CD8-positive, alpha-beta memory T cell (primary cell): ENCODE data around the gene YY1. TPM values are rescaled to one million over a fixed set of nuclear protein-coding genes. Genes with fewer than 3 reads are reported as not detected.
A peak's percentile ranks its signal among the peaks of the same experiment; 100 is the strongest.
"Not testable (repeated sequence)": the region's sequence is repeated elsewhere in the genome, so short reads cannot be mapped to it uniquely, and the experiment has no call there.

Source experiments
- CTCF ChIA-PET: fragments of 350-600 bp; sonication (Branson Sonifier 250); formaldehyde crosslinking; loops from one replicate; lab custom pipeline; 2021; ENCODE audit warnings: antibody characterized with exemption; lab: Charles Lee
- POLR2A ChIA-PET: fragments of 350-600 bp; sonication (Branson Sonifier 250); formaldehyde crosslinking; loops from one replicate; lab custom pipeline; 2021; ENCODE audit warnings: antibody characterized with exemption; lab: Charles Lee
- DNase-seq, 5 donors: peaks; one replicate each; pipeline versions ENCODE4 v3.0.0 to v3.0.0-alpha.2; 2020 to 2022; ENCODE audit warnings: mixed read lengths in 1 of 5
- H3K27ac ChIP-seq: one replicate; pipeline ENCODE4 v1.7.0; 2013; ENCODE audit warnings: low read depth, mild to moderate bottlenecking, low read length, moderate library complexity
- H3K27me3 ChIP-seq: 2 replicates; pipeline ENCODE4 v1.7.0; 2013; ENCODE audit warnings: low read length, mild to moderate bottlenecking; ENCODE audit not compliant: insufficient read depth, poor library complexity, severe bottlenecking
- H3K36me3 ChIP-seq: 2 replicates; pipeline ENCODE4 v1.7.0; 2013; ENCODE audit warnings: mild to moderate bottlenecking, low read length, moderate library complexity; ENCODE audit not compliant: insufficient read depth
- H3K4me1 ChIP-seq: 2 replicates; pipeline ENCODE4 v1.7.0; 2013; ENCODE audit warnings: mild to moderate bottlenecking, low read length, moderate library complexity; ENCODE audit not compliant: insufficient read depth
- H3K4me3 ChIP-seq: 2 replicates; pipeline ENCODE4 v1.7.0; 2013; ENCODE audit warnings: mild to moderate bottlenecking, low read length
- H3K9me3 ChIP-seq: 2 replicates; pipeline ENCODE4 v1.7.0; 2013; ENCODE audit warnings: mild to moderate bottlenecking, low read length
- H3K27ac Mint-ChIP-seq, 8 donors: one replicate each; pipeline ENCODE4 v1.8.0; 2020 to 2021; ENCODE audit warnings: mixed read lengths in 8 of 8, mild to moderate bottlenecking in 6 of 8, inconsistent platforms in 3 of 8, moderate library complexity in 3 of 8
- H3K27me3 Mint-ChIP-seq, 2 donors: one replicate each; pipeline ENCODE4 v1.8.0; 2020 to 2021; ENCODE audit warnings: mixed read lengths in 2 of 2, mild to moderate bottlenecking in 1 of 2, moderate library complexity in 1 of 2
- H3K36me3 Mint-ChIP-seq, 3 donors: one replicate each; pipeline ENCODE4 v1.8.0; 2020 to 2021; ENCODE audit warnings: mixed read lengths in 3 of 3, inconsistent platforms in 1 of 3, mild to moderate bottlenecking in 1 of 3
- H3K4me1 Mint-ChIP-seq, 3 donors: one replicate each; pipeline ENCODE4 v1.8.0; 2020 to 2021; ENCODE audit warnings: mixed read lengths in 3 of 3, inconsistent platforms in 1 of 3, mild to moderate bottlenecking in 1 of 3
- H3K4me3 Mint-ChIP-seq, 7 donors: one replicate each; pipeline ENCODE4 v1.8.0; 2020 to 2021; ENCODE audit warnings: mixed read lengths in 7 of 7, mild to moderate bottlenecking in 6 of 7, moderate library complexity in 4 of 7, inconsistent platforms in 2 of 7
- H3K9me3 Mint-ChIP-seq, 5 donors: one replicate each; pipeline ENCODE4 v1.8.0; 2020 to 2022; ENCODE audit warnings: mixed read lengths in 5 of 5, mild to moderate bottlenecking in 3 of 5, moderate library complexity in 2 of 5, inconsistent platforms in 1 of 5
- polyA plus RNA-seq: library from polyadenylated mRNA; unstranded; fragments of 300-500 nt; fragmentation: Illumina TruSeq; gene quantifications from one replicate; pipeline ENCODE4 v1.2.3, GENCODE V29; 2021
- total RNA-seq, 2 experiments: library from RNA; stranded (reverse); gene quantifications; one replicate each; pipeline ENCODE4 v1.2.3, GENCODE V29; 2021

YY1 gene
- total and polyA plus RNA-seq, 3 experiments from 2014 or later: 24.2 to 116 (median 109) TPM

DNA sequence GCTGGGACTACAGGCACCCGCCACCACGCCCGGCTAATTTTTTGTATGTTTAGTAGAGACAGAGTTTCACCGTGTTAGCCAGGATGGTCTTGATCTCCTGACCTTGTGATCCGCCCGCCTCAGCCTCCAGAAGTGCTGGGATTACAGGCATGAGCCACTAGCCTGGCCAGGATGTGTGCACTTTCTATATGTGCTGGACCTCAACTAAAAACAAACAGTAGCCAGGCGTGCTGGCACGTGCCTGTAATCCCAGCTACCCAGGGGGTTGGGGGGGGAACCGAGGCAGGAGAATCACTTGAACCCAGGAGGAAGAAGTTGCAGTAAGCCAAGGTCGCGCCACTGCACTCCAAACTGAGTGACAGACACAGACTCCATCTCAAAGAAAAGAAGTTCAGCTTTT lies 57.8 kb downstream of the YY1 start:
- H3K4me1 ChIP-seq, H3K36me3 Mint-ChIP-seq, H3K9me3 ChIP-seq, H3K9me3 Mint-ChIP-seq, H3K4me3 Mint-ChIP-seq, POLR2A ChIA-PET, H3K27ac ChIP-seq, H3K4me1 Mint-ChIP-seq, H3K27me3 ChIP-seq, H3K36me3 ChIP-seq, H3K4me3 ChIP-seq, H3K27ac Mint-ChIP-seq, H3K27me3 Mint-ChIP-seq: not testable (repeated sequence)
- peak in 1 of 5 donors; percentile 30 for DNase-seq
- CTCF ChIA-PET: interaction anchor here (1.3 to 1.6 kb wide), 2 partner anchors 9 to 12 kb away, joined by 5 to 11 read pairs; no protein-coding TSS in a partner anchor

DNA sequence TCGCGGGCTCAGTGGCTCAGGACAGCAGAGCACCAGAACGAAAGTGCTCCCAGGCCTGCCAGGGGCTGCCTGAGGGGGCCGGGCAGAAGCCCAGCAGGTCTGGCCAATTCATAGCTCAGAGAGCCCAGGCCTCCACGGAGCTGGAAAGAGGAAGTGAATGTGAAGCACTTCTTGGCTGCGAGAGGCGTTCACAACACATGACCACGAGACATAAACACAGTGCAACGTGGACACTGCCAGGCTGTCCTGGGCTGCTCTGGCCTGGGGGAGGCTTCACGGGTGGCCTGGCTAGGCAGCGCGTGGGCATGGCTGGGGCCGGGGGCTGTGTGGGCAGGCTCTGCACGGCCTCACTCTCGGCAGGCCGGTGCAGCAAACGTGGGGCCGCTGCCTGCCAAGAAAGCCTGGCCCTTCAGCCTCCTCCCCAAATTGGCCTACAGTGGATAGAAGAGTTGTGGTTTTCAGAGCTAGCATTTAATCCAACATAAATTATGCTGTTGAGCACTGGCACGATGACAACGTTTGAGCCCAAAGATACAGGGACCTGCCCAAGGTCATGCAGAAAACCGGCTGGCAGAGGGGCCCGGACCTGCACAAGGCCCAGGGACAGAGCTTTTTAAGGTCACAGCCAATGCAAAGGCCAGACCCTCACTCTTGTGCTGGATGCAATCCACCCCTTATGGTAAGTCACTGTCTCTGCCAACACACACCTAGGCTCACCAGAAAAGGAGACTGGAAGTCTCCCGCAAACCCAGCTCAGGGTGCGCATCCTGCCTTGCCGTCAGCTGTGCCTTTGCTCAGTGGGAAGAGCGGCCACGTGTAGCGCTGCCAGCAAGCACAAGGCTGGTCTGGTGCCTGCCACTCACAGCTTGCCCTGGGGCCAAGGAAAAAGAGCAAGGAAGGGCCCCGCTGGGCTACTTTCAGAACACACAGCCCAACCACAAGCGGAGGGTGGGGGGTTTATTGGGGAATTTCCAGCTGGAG lies 58.7 kb downstream of the YY1 start:
- H3K4me1 Mint-ChIP-seq: peaks cover 0 to 4% (median 3%) of the 10 kb centered on the region in 3 donors
- H3K27ac Mint-ChIP-seq: peak overlapping the region in 1 of 8 donors; percentile 66
- POLR2A ChIA-PET: no interaction called here
- H3K9me3 Mint-ChIP-seq: no peaks in the 10 kb centered on the region
- DNase-seq: peak in 1 of 5 donors; percentile 33
- peaks cover 0 to 2% (median 0%) of the 10 kb centered on the region in 3 donors for H3K36me3 Mint-ChIP-seq
- Histone ChIP-seq H3K27ac (peak overlapping the region; percentile 24), H3K27me3 (no peaks in the 10 kb centered on the region), H3K4me1 (no peaks in the 10 kb centered on the region), H3K36me3 (no peaks in the 10 kb centered on the region), H3K4me3 (no peak overlapping the region), H3K9me3 (no peaks in the 10 kb centered on the region)
- H3K4me3 Mint-ChIP-seq: no peak overlapping the region
- H3K27me3 Mint-ChIP-seq: no peaks in the 10 kb centered on the region
- CTCF ChIA-PET: interaction anchor here (1.2 to 1.6 kb wide), 3 partner anchors 10 to 23 kb away, joined by 3 to 11 read pairs (median 5); no protein-coding TSS in a partner anchor

DNA sequence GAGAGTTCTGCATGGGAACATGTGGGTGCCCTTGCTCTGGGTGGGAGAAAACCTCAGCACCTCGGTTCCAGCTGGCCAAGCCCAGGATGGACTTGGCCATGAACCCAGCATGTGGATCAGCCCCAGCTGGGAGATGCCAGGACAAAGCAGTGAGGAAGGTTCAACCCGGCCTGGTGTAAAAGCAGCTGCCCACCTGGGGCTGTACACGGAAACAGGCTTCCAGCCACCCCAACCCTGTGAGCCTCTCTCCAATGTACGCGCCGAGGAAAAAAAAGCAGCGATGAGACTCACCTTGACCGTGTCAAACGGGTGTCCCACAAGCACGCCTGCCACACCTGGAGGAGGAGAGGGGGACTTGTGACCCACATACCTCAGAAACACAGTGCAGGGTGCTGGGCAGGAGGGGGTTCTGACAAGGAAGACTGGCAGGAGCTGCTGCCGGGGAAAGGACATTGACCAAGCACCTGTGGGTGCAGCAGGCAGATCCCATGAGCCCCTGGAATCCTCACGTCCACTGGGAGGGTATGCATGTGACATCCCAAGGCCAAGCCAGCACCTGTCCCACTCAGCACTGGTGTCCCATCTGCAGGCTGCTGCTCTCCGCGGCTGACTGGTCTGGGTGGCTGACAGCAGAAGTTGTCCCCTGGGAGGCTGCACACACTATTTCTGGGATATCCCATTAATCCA lies 59.8 kb downstream of the YY1 start:
- ChIA-PET POLR2A (no interaction called here), CTCF (interaction anchor here (1.2 to 1.6 kb wide), 3 partner anchors 14 to 38 kb away, joined by 3 to 11 read pairs (median 3); no protein-coding TSS in a partner anchor)
- H3K9me3 ChIP-seq: no peaks in the 10 kb centered on the region
- no peak overlapping the region for H3K27ac ChIP-seq
- peaks cover 0 to 2% (median 0%) of the 10 kb centered on the region in 3 donors for H3K36me3 Mint-ChIP-seq
- no peak overlapping the region for H3K4me3 ChIP-seq
- no peaks in the 10 kb centered on the region for H3K27me3 ChIP-seq
- H3K36me3 ChIP-seq: no peaks in the 10 kb centered on the region
- H3K9me3 Mint-ChIP-seq: no peaks in the 10 kb centered on the region
- peak overlapping the region in 1 of 8 donors; percentile 47 for H3K27ac Mint-ChIP-seq
- H3K4me3 Mint-ChIP-seq: no peak overlapping the region
- DNase-seq: peak in 1 of 5 donors; percentile 40
- H3K4me1 ChIP-seq: no peaks in the 10 kb centered on the region
- peaks cover 0 to 10% (median 4%) of the 10 kb centered on the region in 3 donors for H3K4me1 Mint-ChIP-seq
- H3K27me3 Mint-ChIP-seq: no peaks in the 10 kb centered on the region

DNA sequence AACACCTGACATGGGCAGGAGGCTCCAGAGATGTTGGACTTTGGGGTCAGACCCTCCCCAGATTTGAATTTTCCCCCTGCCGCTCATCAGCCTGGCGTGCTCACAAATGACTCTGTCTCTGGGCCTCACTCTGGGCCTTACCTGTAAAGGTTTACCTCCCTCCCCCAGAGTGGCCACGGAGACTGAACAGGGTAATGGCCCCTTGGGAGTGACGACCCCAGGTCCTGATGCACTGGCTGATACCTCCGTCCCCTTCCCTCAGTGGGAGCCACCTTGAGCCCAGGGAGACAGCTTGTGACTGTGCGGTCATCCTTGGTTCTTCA lies 60.3 kb downstream of the YY1 start:
- POLR2A ChIA-PET: no interaction called here
- Mint-ChIP-seq H3K27ac (peak overlapping the region in 1 of 8 donors; percentile 70), H3K9me3 (no peaks in the 10 kb centered on the region), H3K36me3 (peaks cover 0 to 2% (median 0%) of the 10 kb centered on the region in 3 donors), H3K27me3 (no peaks in the 10 kb centered on the region), H3K4me1 (peaks cover 0 to 10% (median 4%) of the 10 kb centered on the region in 3 donors), H3K4me3 (no peak overlapping the region)
- no peaks in the 10 kb centered on the region for H3K27me3 ChIP-seq
- CTCF ChIA-PET: interaction anchor here (1.4 kb wide), 1 partner anchor 37 kb away, joined by 3 read pairs; no protein-coding TSS in a partner anchor
- no peaks in the 10 kb centered on the region for H3K9me3 ChIP-seq
- H3K4me3 ChIP-seq: no peak overlapping the region
- no peak overlapping the region for H3K27ac ChIP-seq
- no peaks in the 10 kb centered on the region for H3K4me1 ChIP-seq
- no peak for DNase-seq
- no peaks in the 10 kb centered on the region for H3K36me3 ChIP-seq

DNA sequence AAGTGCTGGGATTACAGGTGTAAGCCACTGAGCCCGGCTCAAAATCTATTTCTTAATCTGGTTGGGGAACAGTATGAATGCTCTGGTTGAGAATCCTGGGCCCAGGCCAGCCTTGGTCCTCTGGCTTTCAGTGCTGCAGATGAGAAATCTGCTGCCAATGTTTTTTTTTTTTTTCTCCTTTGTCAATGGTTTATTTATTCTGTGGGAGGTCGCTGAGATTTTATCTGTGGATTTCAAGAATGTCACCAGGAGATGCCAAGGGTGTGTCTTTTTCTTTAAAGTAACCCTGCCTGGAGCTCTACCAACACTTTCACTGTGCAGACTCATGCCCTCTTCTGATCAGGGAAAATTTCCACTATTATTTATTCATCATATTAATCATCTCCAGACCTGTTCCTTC lies 63.7 kb downstream of the YY1 start:
- Mint-ChIP-seq H3K27me3 (peaks cover 0 to 4% of the 10 kb centered on the region in 2 donors), H3K27ac (peak overlapping the region in 1 of 8 donors; percentile 47), H3K36me3 (peaks cover 0 to 2% (median 0%) of the 10 kb centered on the region in 3 donors), H3K4me3 (no peak overlapping the region), H3K9me3 (no peaks in the 10 kb centered on the region), H3K4me1 (peaks cover 12 to 19% (median 15%) of the 10 kb centered on the region in 3 donors)
- Histone ChIP-seq H3K9me3 (no peaks in the 10 kb centered on the region), H3K4me3 (no peak overlapping the region), H3K27ac (no peak overlapping the region), H3K27me3 (no peaks in the 10 kb centered on the region), H3K4me1 (peaks cover 16% of the 10 kb centered on the region), H3K36me3 (no peaks in the 10 kb centered on the region)
- POLR2A ChIA-PET: no interaction called here
- CTCF ChIA-PET: interaction anchor here (1.1 to 2.1 kb wide), 5 partner anchors 17 to 75 kb away, joined by 3 to 5 read pairs (median 5); no protein-coding TSS in a partner anchor
- no peak for DNase-seq

DNA sequence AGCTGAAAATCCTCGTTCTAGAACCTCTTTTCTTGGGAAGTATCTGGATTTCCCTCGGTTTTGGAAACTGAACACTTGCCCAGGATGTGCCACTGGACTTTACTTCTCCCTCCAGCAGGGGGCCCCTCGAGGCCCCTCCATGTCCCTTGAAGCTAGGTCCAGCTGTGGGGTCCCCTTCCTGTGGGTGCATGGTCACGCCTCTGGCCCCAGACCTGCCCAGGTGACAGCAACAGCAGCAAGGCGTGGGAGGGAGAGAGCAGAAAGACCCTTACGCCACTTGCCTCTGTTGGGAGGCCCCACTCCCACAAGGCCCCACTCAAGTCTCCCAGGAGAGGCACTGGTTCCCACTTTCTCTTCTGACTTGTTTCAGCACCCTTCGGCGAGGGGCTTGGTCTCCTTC lies 64.2 kb downstream of the YY1 start:
- Histone ChIP-seq H3K27ac (no peak overlapping the region), H3K4me3 (no peak overlapping the region), H3K27me3 (no peaks in the 10 kb centered on the region), H3K36me3 (no peaks in the 10 kb centered on the region), H3K4me1 (peaks cover 16% of the 10 kb centered on the region), H3K9me3 (no peaks in the 10 kb centered on the region)
- H3K9me3 Mint-ChIP-seq: no peaks in the 10 kb centered on the region
- H3K36me3 Mint-ChIP-seq: peaks cover 0 to 2% (median 0%) of the 10 kb centered on the region in 3 donors
- peaks cover 12 to 19% (median 16%) of the 10 kb centered on the region in 3 donors for H3K4me1 Mint-ChIP-seq
- H3K27me3 Mint-ChIP-seq: peaks cover 0 to 4% of the 10 kb centered on the region in 2 donors
- ChIA-PET CTCF (interaction anchor here (1.1 to 2.1 kb wide), 5 partner anchors 16 to 74 kb away, joined by 3 to 5 read pairs (median 5); no protein-coding TSS in a partner anchor), POLR2A (no interaction called here)
- H3K4me3 Mint-ChIP-seq: peak overlapping the region in 1 of 7 donors; percentile 44
- no peak for DNase-seq
- peak overlapping the region in 1 of 8 donors; percentile 29 for H3K27ac Mint-ChIP-seq

DNA sequence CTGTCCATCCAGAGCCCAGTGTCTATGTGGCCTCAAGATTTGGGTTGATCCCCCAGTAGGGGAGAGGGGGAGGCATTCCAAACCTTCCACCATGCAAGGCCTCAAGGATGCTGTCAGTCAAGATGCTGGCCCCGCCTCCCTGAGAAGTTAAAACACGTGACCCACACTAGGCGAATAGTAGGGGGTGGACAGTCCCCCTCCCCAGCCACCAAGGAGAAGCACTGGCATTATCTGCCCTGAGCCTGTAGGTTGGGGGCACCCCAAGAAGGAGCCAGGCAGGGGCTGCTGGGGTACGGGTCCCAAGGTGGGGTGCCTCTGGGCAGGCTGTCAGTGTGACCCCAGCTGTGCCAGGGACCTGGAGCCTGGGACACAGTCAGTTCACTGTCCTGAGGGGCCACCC lies 65.0 kb downstream of the YY1 start:
- Histone ChIP-seq H3K9me3 (no peaks in the 10 kb centered on the region), H3K4me1 (peaks cover 16% of the 10 kb centered on the region), H3K27ac (no peak overlapping the region), H3K27me3 (no peaks in the 10 kb centered on the region), H3K36me3 (no peaks in the 10 kb centered on the region), H3K4me3 (no peak overlapping the region)
- H3K4me3 Mint-ChIP-seq: peak overlapping the region in 3 of 7 donors; percentile 1 to 88 (median 34)
- POLR2A ChIA-PET: no interaction called here
- CTCF ChIA-PET: interaction anchor here (2.0 kb wide), 1 partner anchor 19 kb away, joined by 8 read pairs; no protein-coding TSS in a partner anchor
- H3K27me3 Mint-ChIP-seq: peaks cover 0 to 4% of the 10 kb centered on the region in 2 donors
- H3K27ac Mint-ChIP-seq: no peak overlapping the region
- DNase-seq: no peak
- no peaks in the 10 kb centered on the region for H3K9me3 Mint-ChIP-seq
- no peaks in the 10 kb centered on the region for H3K36me3 Mint-ChIP-seq
- H3K4me1 Mint-ChIP-seq: peaks cover 12 to 19% (median 16%) of the 10 kb centered on the region in 3 donors
